HG02642 (cell line): ENCODE data around the gene P2RY13.

Experiments
- ATAC-seq: cut with Tn5 transposase; IDR thresholded peaks from one replicate; pipeline ENCODE4 v1.9.1; 2021; ENCODE audit warnings: mild to moderate bottlenecking; ENCODE audit not compliant: unreplicated experiment, poor library complexity

Gene P2RY13

GRCh38 chr3:151321526-151321925 lies 7.8 kb downstream of the P2RY13 start:
- ATAC-seq, result no peak

GRCh38 chr3:151320131-151320530 lies 9.2 kb downstream of the P2RY13 start:
- no peak for ATAC-seq

GRCh38 chr3:151319628-151320027 lies 9.7 kb downstream of the P2RY13 start:
- no peak for ATAC-seq

- ATAC-seq, result no peak
Measured at GRCh38 chr3:151318991-151319390, 10.4 kb downstream of the P2RY13 start.

- no peak for ATAC-seq
Measured at GRCh38 chr3:151318313-151318712, 11.0 kb downstream of the P2RY13 start.

GRCh38 chr3:151316267-151316991 lies 12.9 kb downstream of the P2RY13 start, which contains the start of gene GPR87:
TSS of gene GPR87 (minus strand) at chr3:151316820. CDS start at chr3:151300100, 16,720 bp downstream.
- no peak for ATAC-seq

- no peak for ATAC-seq
Measured at GRCh38 chr3:151315846-151316245, 13.5 kb downstream of the P2RY13 start.

GRCh38 chr3:151315136-151315535 lies 14.2 kb downstream of the P2RY13 start:
- no peak for ATAC-seq

- ATAC-seq, result no peak
Measured at GRCh38 chr3:151314593-151314992, 14.8 kb downstream of the P2RY13 start.

- no peak for ATAC-seq
Measured at GRCh38 chr3:151314137-151314536, 15.2 kb downstream of the P2RY13 start.

- ATAC-seq, result no peak
Measured at GRCh38 chr3:151312972-151313371, 16.4 kb downstream of the P2RY13 start.

GRCh38 chr3:151309566-151309965 lies 19.8 kb downstream of the P2RY13 start:
- no peak for ATAC-seq

GRCh38 chr3:151307583-151308488 lies 21.5 kb downstream of the P2RY13 start:
- no peak for ATAC-seq

- ATAC-seq, result no peak
Measured at GRCh38 chr3:151307131-151307530, 22.2 kb downstream of the P2RY13 start.

- ATAC-seq, result no peak
Measured at GRCh38 chr3:151306168-151306810, 23.1 kb downstream of the P2RY13 start.

GRCh38 chr3:151305775-151306151 lies 23.6 kb downstream of the P2RY13 start:
- no peak for ATAC-seq

GRCh38 chr3:151305060-151305774 lies 24.1 kb downstream of the P2RY13 start:
- ATAC-seq, result no peak

- ATAC-seq, result no peak
Measured at GRCh38 chr3:151303751-151304150, 25.6 kb downstream of the P2RY13 start.

GRCh38 chr3:151301787-151302186 lies 27.6 kb downstream of the P2RY13 start:
- ATAC-seq, result no peak

GRCh38 chr3:151300539-151300938 lies 28.8 kb downstream of the P2RY13 start:
- ATAC-seq, result no peak
